Endothelial cell of umbilical vein (primary cell): ENCODE measurements around the gene ITGA8. TPM values are rescaled to one million over a fixed set of nuclear protein-coding genes. Genes with fewer than 3 reads are reported as not detected.

Experiments used
- BruUV-seq: library from RNA; stranded (reverse); fragments of 400-500 nt; replicated peaks from 2 replicates; lab custom pipeline; 2021; lab: Mats Ljungman, UMichigan
- CTCF ChIA-PET: fragments of 300-600, 350-600 bp; sonication (Branson Sonifier 250); formaldehyde crosslinking; loops from one replicate; lab custom pipeline; 2021; ENCODE audit warnings: antibody characterized with exemption, inconsistent platforms; lab: Charles Lee
- POLR2A ChIA-PET: fragments of 300-600, 350-600 bp; sonication (Branson Sonifier 250); formaldehyde crosslinking; loops from one replicate; lab custom pipeline; 2021; ENCODE audit warnings: antibody characterized with exemption, inconsistent platforms; lab: Charles Lee
- DNase-seq: peaks from one replicate; pipeline ENCODE4 v3.0.0-alpha.2; 2011; ENCODE audit warnings: low read depth, low spot score
- FAIRE-seq: peaks from 2 replicates; lab custom pipeline; 2011; peaks lifted over from hg19 to GRCh38; lab: Jason Lieb, UNC
- H2AFZ ChIP-seq: 2 replicates; pipeline ENCODE4 v1.6.0; 2012; ENCODE audit warnings: low read depth, low read length, control low read depth, inconsistent platforms
- H3K27ac ChIP-seq: 2 replicates; pipeline ENCODE4 v1.5.1; 2011; ENCODE audit warnings: low read depth, mild to moderate bottlenecking, control low read depth, low read length, moderate library complexity; ENCODE audit not compliant: insufficient read depth
- H3K27me3 ChIP-seq, 2 experiments: 2 replicates each; pipeline versions ENCODE4 v1.6.0 to v1.6.1; 2011; ENCODE audit warnings: low read length in 2 of 2, mixed read lengths in 1 of 2; ENCODE audit not compliant: control insufficient read depth in 2 of 2, insufficient read depth in 2 of 2
- H3K36me3 ChIP-seq, 2 experiments: 2 replicates in 1 of 2; 3 replicates in 1 of 2; pipeline ENCODE4 v1.5.1; 2011; ENCODE audit warnings: low read length in 2 of 2, mild to moderate bottlenecking in 1 of 2, moderate library complexity in 1 of 2; ENCODE audit not compliant: control insufficient read depth in 2 of 2, insufficient read depth in 2 of 2; ENCODE audit errors: extremely low read depth in 1 of 2
- H3K4me1 ChIP-seq: 3 replicates; pipeline ENCODE4 v1.5.1; 2011; ENCODE audit warnings: mild to moderate bottlenecking, low read length; ENCODE audit not compliant: control insufficient read depth, insufficient read depth; ENCODE audit errors: extremely low read depth
- H3K4me2 ChIP-seq: 2 replicates; pipeline ENCODE4 v1.6.1; 2011; ENCODE audit warnings: low read length, control low read depth, mixed read lengths; ENCODE audit not compliant: insufficient read depth
- H3K4me3 ChIP-seq, 3 experiments: fragments of 200-600 bp in 1 of 3; sonication (generic), shearing (Covaris generic) in 1 of 3; replicated peaks in 1 of 3; 2 replicates each; pipeline ENCODE4 v1.5.1; 2011 to 2016; ENCODE audit warnings: control low read depth in 3 of 3, low read length in 3 of 3, mild to moderate bottlenecking in 2 of 3, inconsistent platforms in 1 of 3, low read depth in 1 of 3, moderate library complexity in 1 of 3; ENCODE audit not compliant: insufficient read depth in 1 of 3
- H3K79me2 ChIP-seq: 2 replicates; pipeline ENCODE4 v1.6.0; 2012; ENCODE audit warnings: low read length, inconsistent platforms; ENCODE audit not compliant: control insufficient read depth, insufficient read depth
- H3K9ac ChIP-seq: replicated peaks from 2 replicates; pipeline ENCODE3; 2011; ENCODE audit warnings: low read length, control low read depth; ENCODE audit not compliant: insufficient read depth; ENCODE audit errors: extremely low read depth
- H3K9me1 ChIP-seq: replicated peaks from 3 replicates; pipeline ENCODE4 v1.6.0; 2011; ENCODE audit warnings: mild to moderate bottlenecking, low read length; ENCODE audit not compliant: control insufficient read depth, insufficient read depth; ENCODE audit errors: extremely low read depth
- H3K9me3 ChIP-seq: replicated peaks from 2 replicates; pipeline ENCODE4 v1.5.1; 2012; ENCODE audit warnings: low read length, inconsistent platforms; ENCODE audit not compliant: control insufficient read depth, insufficient read depth
- H4K20me1 ChIP-seq: replicated peaks from 2 replicates; pipeline ENCODE3; 2011; ENCODE audit warnings: mild to moderate bottlenecking, low read length; ENCODE audit not compliant: control insufficient read depth, insufficient read depth; ENCODE audit errors: extremely low read depth
- EZH2 ChIP-seq: IDR thresholded peaks from 2 replicates; pipeline ENCODE4 v1.6.1; 2012; ENCODE audit warnings: borderline replicate concordance, low read depth, mild to moderate bottlenecking, moderate library complexity, low read length, inconsistent platforms; ENCODE audit not compliant: severe bottlenecking
- FOS ChIP-seq: IDR thresholded peaks from 2 replicates; pipeline ENCODE4 v1.6.1; 2011; ENCODE audit warnings: mild to moderate bottlenecking, low read length, moderate library complexity, borderline replicate concordance; ENCODE audit not compliant: insufficient read depth
- GATA2 ChIP-seq: IDR thresholded peaks from 2 replicates; pipeline ENCODE4 v1.7.0; 2011; ENCODE audit warnings: low read depth, mild to moderate bottlenecking, moderate library complexity, mixed read lengths, low read length; ENCODE audit not compliant: insufficient read length, insufficient read depth
- MYC ChIP-seq: IDR thresholded peaks from one replicate; pipeline ENCODE4 v1.6.1; 2011; ENCODE audit warnings: mild to moderate bottlenecking, low read depth, low read length
- POLR2A ChIP-seq: IDR thresholded peaks from 2 replicates; pipeline ENCODE4 v1.6.1; 2012; ENCODE audit warnings: low read depth, mild to moderate bottlenecking, control low read depth, low read length
- dilution Hi-C: fragments of 300-500 bp; cut with MboI; formaldehyde crosslinking; loops from one replicate; pipeline ENCODE4 v1.15.0; 2019; ENCODE audit warnings: low sequenced_read_pairs; ENCODE audit not compliant: extremely low pct_ligation_motif_present
- intact Hi-C: fragments of 100-400 bp; cut with micrococcal nuclease; formaldehyde crosslinking; loops from one replicate; pipeline ENCODE4 v1.10.0; 2022
- polyA plus RNA-seq, 4 experiments: library from polyadenylated mRNA; depleted of rRNA in 3 of 4; stranded (reverse) in 3 of 4; unstranded in 1 of 4; fragments of >200 nt; gene quantifications; 2 replicates each; pipeline versions ENCODE4 v1.2.1 to v1.2.3, GENCODE V29; 2011 to 2012; ENCODE audit warnings: missing spikeins in 1 of 4
- total RNA-seq: library from RNA; stranded (reverse); gene quantifications from 2 replicates; pipeline ENCODE4 v1.2.3, GENCODE V29; 2021
- TF ChIP-seq, protein P1 (sequence below), 2 donors: IDR thresholded peaks; 1 replicate in 1 of 2; 2 replicates in 1 of 2; pipeline ENCODE4 v1.5.1; 2011; ENCODE audit warnings: low read length in 2 of 2, mild to moderate bottlenecking in 2 of 2, moderate library complexity in 2 of 2, control low read depth in 1 of 2, inconsistent platforms in 1 of 2, low read depth in 1 of 2; ENCODE audit not compliant: insufficient read depth in 1 of 2; ENCODE audit errors: extremely low read depth in 1 of 2
- TF ChIP-seq, protein P2 (sequence below): IDR thresholded peaks from 2 replicates; pipeline ENCODE4 v1.6.1; 2011; ENCODE audit not compliant: insufficient read depth, insufficient read length

ITGA8 gene
- total and polyA plus RNA-seq, 2 donors (not counting 3 experiments of a cell fraction or from before 2014, with no cell fraction given): 0.04 to 0.40 TPM

DNA sequence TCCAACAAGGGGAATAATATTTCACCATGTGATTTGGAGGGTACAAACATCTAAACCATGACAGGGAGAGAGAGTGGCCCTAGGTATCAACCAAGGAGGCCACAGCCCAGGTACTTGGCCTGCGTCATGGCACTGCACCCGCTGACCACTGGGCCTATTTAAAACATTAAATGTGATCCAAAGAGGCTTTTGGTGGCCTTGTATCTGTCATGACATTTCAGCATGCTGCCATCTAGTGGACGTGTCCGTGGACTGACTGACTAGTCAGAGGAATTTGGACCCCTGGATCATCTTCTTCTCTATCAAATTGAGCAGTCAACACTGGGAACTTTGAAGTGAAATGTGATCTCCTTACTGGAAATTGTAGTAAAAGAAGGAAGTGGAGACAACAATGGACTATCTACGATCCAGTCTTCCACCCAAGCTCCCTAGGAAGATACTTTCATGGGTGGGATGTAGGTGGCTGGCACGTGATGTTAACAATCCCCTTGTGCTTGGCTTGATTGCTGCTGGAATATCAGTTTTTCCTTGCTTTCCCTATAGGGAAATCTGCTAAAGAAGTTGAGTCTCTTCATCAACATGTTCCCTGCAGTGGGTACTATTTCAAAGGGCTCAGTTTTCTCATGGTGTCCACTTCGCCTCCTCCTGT, 24.6 kb upstream of the ITGA8 start:
- TF ChIP-seq, protein P1, sequence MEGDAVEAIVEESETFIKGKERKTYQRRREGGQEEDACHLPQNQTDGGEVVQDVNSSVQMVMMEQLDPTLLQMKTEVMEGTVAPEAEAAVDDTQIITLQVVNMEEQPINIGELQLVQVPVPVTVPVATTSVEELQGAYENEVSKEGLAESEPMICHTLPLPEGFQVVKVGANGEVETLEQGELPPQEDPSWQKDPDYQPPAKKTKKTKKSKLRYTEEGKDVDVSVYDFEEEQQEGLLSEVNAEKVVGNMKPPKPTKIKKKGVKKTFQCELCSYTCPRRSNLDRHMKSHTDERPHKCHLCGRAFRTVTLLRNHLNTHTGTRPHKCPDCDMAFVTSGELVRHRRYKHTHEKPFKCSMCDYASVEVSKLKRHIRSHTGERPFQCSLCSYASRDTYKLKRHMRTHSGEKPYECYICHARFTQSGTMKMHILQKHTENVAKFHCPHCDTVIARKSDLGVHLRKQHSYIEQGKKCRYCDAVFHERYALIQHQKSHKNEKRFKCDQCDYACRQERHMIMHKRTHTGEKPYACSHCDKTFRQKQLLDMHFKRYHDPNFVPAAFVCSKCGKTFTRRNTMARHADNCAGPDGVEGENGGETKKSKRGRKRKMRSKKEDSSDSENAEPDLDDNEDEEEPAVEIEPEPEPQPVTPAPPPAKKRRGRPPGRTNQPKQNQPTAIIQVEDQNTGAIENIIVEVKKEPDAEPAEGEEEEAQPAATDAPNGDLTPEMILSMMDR (IDR thresholded peaks at IDR 0.05; ENCODE audit: extremely low read depth in 1 of 2, insufficient read depth in 1 of 2, low read depth in 1 of 2, low read length in 2 of 2): peak; percentile 63 to 73
- TF ChIP-seq POLR2A (no peak), FOS (no peak), EZH2 (no peak)
- ChIA-PET CTCF (interaction anchor here (1.8 kb wide), 1 partner anchor 316 kb away, joined by 4 read pairs; no protein-coding TSS in a partner anchor), POLR2A (no interaction called here)
- Histone ChIP-seq H3K4me2 (no peak overlapping the region), H3K9me3 (no peaks in the 10 kb centered on the region), H3K9ac (no peak overlapping the region), H3K79me2 (no peaks in the 10 kb centered on the region), H3K4me1 (no peaks in the 10 kb centered on the region), H3K27me3 (peaks cover 7 to 11% of the 10 kb centered on the region in 2 experiments), H2AFZ (no peak overlapping the region), H3K4me3 (no peak overlapping the region), H3K27ac (no peak overlapping the region), H3K36me3 (no peaks in the 10 kb centered on the region), H4K20me1 (no peaks in the 10 kb centered on the region), H3K9me1 (no peaks in the 10 kb centered on the region)
- dilution Hi-C loops: no loop called here
- peak; percentile 72 for FAIRE-seq
- no TSS peak for BruUV-seq
- DNase-seq: peak; percentile 58
- intact Hi-C loops: loop anchor here (1.0 kb wide), 2 partner anchors 310 to 316 kb away; no protein-coding TSS in a partner anchor

DNA sequence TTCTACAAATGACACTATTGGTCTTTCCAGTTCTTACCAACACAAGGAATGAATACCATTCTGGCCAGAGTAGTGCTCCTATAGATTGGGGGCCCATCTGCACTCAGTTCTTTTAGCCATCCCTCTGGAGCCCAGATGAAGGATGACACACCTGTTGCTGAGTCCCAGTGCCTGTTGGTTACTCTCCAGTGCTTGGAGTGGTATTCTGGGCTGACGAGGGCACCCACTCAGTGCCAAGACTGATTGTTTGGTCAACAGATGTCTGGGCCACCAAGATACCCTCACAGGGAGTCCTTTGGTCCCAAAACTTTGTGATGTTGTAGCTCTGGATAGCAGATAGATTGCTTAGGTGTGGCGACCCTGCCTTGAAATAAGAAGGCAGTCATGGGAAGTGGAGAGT, 23.7 kb upstream of the ITGA8 start:
- no peak for FAIRE-seq
- ChIA-PET CTCF (interaction anchor here (1.9 to 3.2 kb wide), 2 partner anchors 24 to 315 kb away, joined by 5 to 14 read pairs; partner anchors contain the start of gene ITGA8), POLR2A (no interaction called here)
- Histone ChIP-seq H3K9me1 (no peaks in the 10 kb centered on the region), H3K4me3 (no peak overlapping the region), H3K9me3 (no peaks in the 10 kb centered on the region), H4K20me1 (no peaks in the 10 kb centered on the region), H3K4me2 (no peak overlapping the region), H3K4me1 (no peaks in the 10 kb centered on the region), H3K27ac (no peak overlapping the region), H3K36me3 (no peaks in the 10 kb centered on the region), H3K79me2 (no peaks in the 10 kb centered on the region), H3K9ac (no peak overlapping the region), H3K27me3 (peaks cover 7 to 8% of the 10 kb centered on the region in 2 experiments), H2AFZ (no peak overlapping the region)
- dilution Hi-C loops: no loop called here
- intact Hi-C loops: no loop called here
- no TSS peak for BruUV-seq
- no peak for TF ChIP-seq GATA2
- TF ChIP-seq MYC: no peak
- TF ChIP-seq, protein P2, sequence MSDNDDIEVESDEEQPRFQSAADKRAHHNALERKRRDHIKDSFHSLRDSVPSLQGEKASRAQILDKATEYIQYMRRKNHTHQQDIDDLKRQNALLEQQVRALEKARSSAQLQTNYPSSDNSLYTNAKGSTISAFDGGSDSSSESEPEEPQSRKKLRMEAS: no peak
- DNase-seq: no peak
